Mesendoderm (in vitro differentiated cells): Measurements from ENCODE around the gene ASPA.
"Not testable (repeated sequence)": the region's sequence is repeated elsewhere in the genome, so short reads cannot be mapped to it uniquely, and the experiment has no call there.

Experiments
- DNase-seq: peaks from one replicate; pipeline ENCODE4 v3.0.0; 2013
- H2AK5ac ChIP-seq: 2 replicates; pipeline ENCODE4 v1.6.1; 2013; ENCODE audit warnings: low read length, inconsistent platforms
- H2BK120ac ChIP-seq: 2 replicates; pipeline ENCODE4 v1.6.1; 2013; ENCODE audit warnings: low read depth, mild to moderate bottlenecking, low read length, moderate library complexity, mixed read lengths
- H2BK15ac ChIP-seq: replicated peaks from 2 replicates; pipeline ENCODE4 v1.6.1; 2013; ENCODE audit warnings: low read depth, mild to moderate bottlenecking, moderate library complexity
- H2BK5ac ChIP-seq: 2 replicates; pipeline ENCODE4 v1.6.1; 2013; ENCODE audit warnings: low read length, inconsistent platforms
- H3K18ac ChIP-seq: 2 replicates; pipeline ENCODE4 v1.6.1; 2013; ENCODE audit warnings: mild to moderate bottlenecking, low read length, mixed read lengths
- H3K23ac ChIP-seq: one replicate; pipeline ENCODE4 v1.6.1; 2013; ENCODE audit warnings: low read length
- H3K27ac ChIP-seq: 2 replicates; pipeline ENCODE4 v1.5.1; 2013; ENCODE audit warnings: low read depth, mild to moderate bottlenecking, inconsistent platforms, low read length, moderate library complexity
- H3K27me3 ChIP-seq: 2 replicates; pipeline ENCODE4 v1.6.1; 2013; ENCODE audit warnings: low read length, control low read depth, mild to moderate bottlenecking, inconsistent platforms; ENCODE audit not compliant: insufficient read depth, poor library complexity
- H3K36me3 ChIP-seq: 2 replicates; pipeline ENCODE4 v1.6.1; 2013; ENCODE audit warnings: low read length, inconsistent platforms; ENCODE audit not compliant: control insufficient read depth, insufficient read depth
- H3K4ac ChIP-seq: one replicate; pipeline ENCODE4 v1.6.1; 2013; ENCODE audit warnings: low read depth, mild to moderate bottlenecking, low read length, moderate library complexity
- H3K4me1 ChIP-seq: 2 replicates; pipeline ENCODE4 v1.6.1; 2013; ENCODE audit warnings: low read depth, low read length, inconsistent platforms; ENCODE audit not compliant: control insufficient read depth
- H3K4me2 ChIP-seq: 2 replicates; pipeline ENCODE4 v1.6.1; 2013; ENCODE audit warnings: low read length
- H3K4me3 ChIP-seq: 2 replicates; pipeline ENCODE4 v1.5.1; 2013; ENCODE audit warnings: mild to moderate bottlenecking, low read length
- H3K56ac ChIP-seq: one replicate; pipeline ENCODE4 v1.6.1; 2013; ENCODE audit warnings: low read length
- H3K79me1 ChIP-seq: 2 replicates; pipeline ENCODE4 v1.6.1; 2013; ENCODE audit warnings: low read length, inconsistent platforms
- H3K79me2 ChIP-seq: 2 replicates; pipeline ENCODE4 v1.6.1; 2013; ENCODE audit warnings: mild to moderate bottlenecking, low read length; ENCODE audit not compliant: control insufficient read depth, insufficient read depth
- H3K9ac ChIP-seq: 2 replicates; pipeline ENCODE4 v1.6.1; 2013; ENCODE audit warnings: low read length, inconsistent platforms
- H4K5ac ChIP-seq: one replicate; pipeline ENCODE4 v1.6.1; 2013; ENCODE audit warnings: low read length
- H4K8ac ChIP-seq: one replicate; pipeline ENCODE4 v1.6.1; 2013; ENCODE audit warnings: low read depth, mild to moderate bottlenecking, control low read depth, low read length, moderate library complexity
- WGBS: extraction: QIAGEN DNeasy Blood & Tissue Kit; methylation state at CpG from one replicate; pipeline ENCODE4 v1.1.7; 2013; ENCODE audit warnings: low lambda C conversion rate, missing lambda C conversion rate; ENCODE audit not compliant: insufficient coverage; ENCODE audit errors: extremely low coverage; 5-methylcytosine and 5-hydroxymethylcytosine counted together

ASPA gene

DNA sequence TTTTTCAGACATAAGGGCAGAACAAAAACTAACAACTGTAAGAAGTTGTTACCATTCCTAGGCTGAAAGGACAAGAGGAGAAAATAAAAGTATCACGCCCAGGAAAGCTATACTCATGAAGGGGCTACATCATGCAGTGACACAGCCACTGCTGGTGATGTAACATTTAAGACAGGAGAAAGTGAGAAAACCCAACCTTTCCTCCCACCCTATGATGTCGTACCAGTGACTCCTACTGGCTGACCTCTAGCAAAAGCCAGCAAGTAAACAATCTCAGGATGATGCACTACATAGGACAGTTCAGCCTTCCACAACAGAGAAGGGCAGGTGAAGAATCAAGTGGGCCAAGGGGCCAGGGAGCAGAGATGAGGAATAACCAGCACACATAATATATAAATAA, 28.2 kb upstream of the ASPA start:
- Histone ChIP-seq H3K79me1 (no peaks in the 10 kb centered on the region), H3K56ac (no peak overlapping the region), H2BK15ac (no peak overlapping the region), H3K4me3 (no peak overlapping the region), H3K79me2 (no peaks in the 10 kb centered on the region), H3K9ac (no peak overlapping the region), H2BK5ac (no peak overlapping the region), H3K27ac (no peak overlapping the region), H4K8ac (no peak overlapping the region), H3K4me1 (no peaks in the 10 kb centered on the region), H3K27me3 (no peaks in the 10 kb centered on the region), H3K18ac (no peak overlapping the region), H4K5ac (no peak overlapping the region), H3K23ac (no peak overlapping the region), H2BK120ac (no peak overlapping the region), H3K4me2 (no peak overlapping the region), H2AK5ac (no peak overlapping the region), H3K4ac (no peak overlapping the region), H3K36me3 (no peaks in the 10 kb centered on the region)
- no CpG with 5 or more reads among the region's 2 CpGs for WGBS
- DNase-seq = peak; percentile 85

DNA sequence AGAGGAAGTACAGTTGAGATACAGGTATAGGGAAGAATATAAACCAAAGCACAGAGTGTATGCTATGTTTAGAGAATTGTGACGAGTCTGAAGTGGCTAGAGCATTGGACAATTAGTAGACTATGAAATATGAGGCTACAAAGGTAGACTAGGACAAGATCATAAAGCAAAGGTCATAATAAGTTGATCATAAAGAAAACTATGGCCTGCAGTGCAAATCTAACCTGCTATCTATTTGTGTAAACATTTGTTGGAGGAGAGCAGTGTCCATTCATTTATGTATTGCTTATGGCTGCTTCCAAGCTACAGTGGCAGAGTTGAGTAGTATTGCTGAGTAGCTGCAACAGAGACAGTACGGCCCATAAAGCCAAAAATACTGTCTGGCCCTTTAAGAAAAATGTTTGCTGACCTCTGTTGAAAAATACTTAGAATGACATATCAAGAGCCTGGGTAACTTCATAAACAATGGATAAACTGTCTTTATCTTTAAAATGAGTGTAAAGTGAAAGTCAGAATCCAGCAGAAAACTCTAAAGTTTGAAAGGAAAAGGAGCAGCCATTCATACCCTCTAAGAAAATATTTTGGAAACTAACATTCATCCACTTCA, 27.6 kb upstream of the ASPA start:
- H3K23ac ChIP-seq = no peak overlapping the region
- WGBS = no CpG with 5 or more reads among the region's 2 CpGs
- H3K79me1 ChIP-seq = no peaks in the 10 kb centered on the region
- no peak overlapping the region for H2BK5ac ChIP-seq
- no peak overlapping the region for H3K27ac ChIP-seq
- H2BK120ac ChIP-seq = no peak overlapping the region
- DNase-seq = no peak
- H3K27me3 ChIP-seq = no peaks in the 10 kb centered on the region
- no peak overlapping the region for H3K18ac ChIP-seq
- H3K4me3 ChIP-seq = no peak overlapping the region
- no peak overlapping the region for H2BK15ac ChIP-seq
- no peak overlapping the region for H2AK5ac ChIP-seq
- no peak overlapping the region for H3K4ac ChIP-seq
- no peak overlapping the region for H3K9ac ChIP-seq
- no peaks in the 10 kb centered on the region for H3K79me2 ChIP-seq
- H4K8ac ChIP-seq = no peak overlapping the region
- H4K5ac ChIP-seq = no peak overlapping the region
- H3K36me3 ChIP-seq = no peaks in the 10 kb centered on the region
- H3K4me2 ChIP-seq = no peak overlapping the region
- H3K56ac ChIP-seq = no peak overlapping the region
- H3K4me1 ChIP-seq = no peaks in the 10 kb centered on the region

DNA sequence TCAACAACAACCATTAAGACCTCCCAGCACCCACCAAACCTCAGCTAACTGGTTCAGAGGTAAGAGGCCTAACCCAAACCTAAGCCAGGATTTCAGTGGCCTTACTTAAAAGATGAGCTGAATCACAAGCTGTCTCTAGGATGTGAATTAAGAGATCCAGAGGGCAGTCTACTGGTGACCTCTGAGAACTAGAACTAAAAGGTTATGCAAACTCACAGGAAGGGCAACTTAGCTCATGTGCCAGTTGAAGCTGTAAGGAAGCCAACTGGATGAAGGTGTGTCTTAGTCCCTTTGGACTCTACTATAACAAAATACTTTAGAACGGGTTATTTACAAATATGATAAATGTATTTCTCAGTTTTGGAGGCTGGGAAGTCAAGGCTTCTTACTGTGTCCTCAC, 9.4 kb upstream of the ASPA start:
- H3K9ac ChIP-seq, H4K8ac ChIP-seq, H3K4ac ChIP-seq, H3K4me2 ChIP-seq, H4K5ac ChIP-seq, H3K27me3 ChIP-seq, H3K36me3 ChIP-seq, H3K79me1 ChIP-seq, H2AK5ac ChIP-seq, H3K27ac ChIP-seq, H3K79me2 ChIP-seq, DNase-seq, H3K4me1 ChIP-seq, H3K18ac ChIP-seq, H3K23ac ChIP-seq, H2BK120ac ChIP-seq, H3K4me3 ChIP-seq, H2BK15ac ChIP-seq, H3K56ac ChIP-seq, H2BK5ac ChIP-seq: not testable (repeated sequence)
- WGBS = no CpG with 5 or more reads among the region's 1 CpG

DNA sequence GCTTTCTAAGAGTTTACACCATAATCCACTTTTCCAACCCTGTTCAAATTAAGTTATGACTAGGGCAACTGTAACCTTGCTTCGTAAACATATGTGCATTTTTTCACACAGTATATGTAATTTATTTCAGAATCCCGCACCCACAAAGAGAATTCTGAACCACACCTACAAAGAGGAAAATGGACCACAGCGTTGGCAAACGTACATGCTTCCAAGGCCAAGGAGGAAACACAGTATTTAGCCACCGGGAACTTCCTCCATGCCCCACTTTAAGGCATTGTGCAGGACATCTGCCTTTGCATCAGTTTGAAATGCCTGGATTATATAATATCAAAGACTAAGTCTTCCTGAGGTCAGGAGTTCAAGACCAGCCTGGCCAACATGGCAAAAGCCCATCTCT, 6.3 kb upstream of the ASPA start:
- WGBS = no CpG with 5 or more reads among the region's 5 CpGs
- Histone ChIP-seq H2BK120ac (no peak overlapping the region), H3K4me3 (no peak overlapping the region), H3K27ac (no peak overlapping the region), H4K5ac (no peak overlapping the region), H3K79me2 (no peaks in the 10 kb centered on the region), H3K79me1 (no peaks in the 10 kb centered on the region), H3K27me3 (no peaks in the 10 kb centered on the region), H2AK5ac (no peak overlapping the region), H2BK15ac (no peak overlapping the region), H3K9ac (no peak overlapping the region), H4K8ac (no peak overlapping the region), H3K18ac (no peak overlapping the region), H3K4me1 (no peaks in the 10 kb centered on the region), H3K56ac (no peak overlapping the region), H3K23ac (no peak overlapping the region), H3K36me3 (no peaks in the 10 kb centered on the region), H2BK5ac (no peak overlapping the region), H3K4ac (no peak overlapping the region), H3K4me2 (no peak overlapping the region)
- DNase-seq = no peak

DNA sequence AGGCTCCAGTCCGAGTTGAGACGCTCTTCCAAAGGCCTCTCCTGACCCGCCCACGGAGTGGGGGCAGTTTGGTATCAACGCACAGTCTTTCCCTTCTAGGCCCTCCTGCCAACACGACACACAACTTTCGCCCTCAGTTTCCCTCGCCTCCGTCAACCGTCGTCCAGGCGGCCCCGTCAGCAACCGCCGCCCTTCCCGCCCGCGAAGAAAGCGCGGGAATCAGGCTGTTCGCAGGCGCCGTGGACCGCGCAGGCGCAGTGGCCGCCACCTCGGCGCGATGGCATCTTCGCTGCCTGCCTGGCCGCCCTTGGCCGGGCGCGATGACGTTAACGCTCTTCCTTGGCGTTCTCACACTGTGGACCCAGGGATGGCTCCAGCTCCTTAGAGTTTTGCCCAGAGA, 4.2 kb upstream of the ASPA start, which contains the start of gene SPATA22:
Gene SPATA22 (minus strand): TSS at position 221 of the 400 bp plus-strand sequence. CDS start 2,494 bp downstream, outside the sequence.
- Histone ChIP-seq H3K79me1 (no peaks in the 10 kb centered on the region), H2BK5ac (no peak within 1 kb of the TSS), H3K27me3 (no peaks in the 10 kb centered on the region), H4K8ac (no peak within 1 kb of the TSS), H3K4me2 (no peak within 1 kb of the TSS), H3K4me3 (no peak within 1 kb of the TSS), H2AK5ac (no peak within 1 kb of the TSS), H3K4ac (no peak within 1 kb of the TSS), H3K56ac (no peak within 1 kb of the TSS), H4K5ac (no peak within 1 kb of the TSS), H2BK15ac (no peak within 1 kb of the TSS), H3K4me1 (no peaks in the 10 kb centered on the region), H3K23ac (no peak within 1 kb of the TSS), H3K18ac (no peak within 1 kb of the TSS), H3K27ac (no peak within 1 kb of the TSS), H3K79me2 (no peaks in the 10 kb centered on the region), H3K9ac (no peak within 1 kb of the TSS), H2BK120ac (no peak within 1 kb of the TSS), H3K36me3 (no peaks in the 10 kb centered on the region)
- DNase-seq = no peak
- no CpG with 5 or more reads among the region's 38 CpGs for WGBS

DNA sequence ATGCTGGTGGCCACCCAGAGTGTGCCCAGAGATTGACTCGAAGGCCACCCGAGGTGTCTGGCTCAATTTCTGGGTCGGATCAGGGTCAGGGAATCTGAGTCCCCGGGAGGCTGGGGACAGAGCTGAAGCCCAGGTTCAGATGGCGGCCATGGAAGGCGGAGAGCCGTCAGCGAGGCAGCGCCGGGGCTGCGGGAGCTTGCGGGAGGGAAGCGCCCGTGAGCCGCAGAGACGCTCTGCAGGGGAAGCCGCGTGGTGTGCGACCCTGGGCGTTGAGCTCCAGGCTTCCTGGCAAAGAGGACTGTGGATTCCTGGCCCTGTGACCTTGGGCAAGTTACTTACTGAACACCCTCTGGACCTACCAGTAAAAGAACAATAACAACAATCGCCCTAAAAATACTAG, 3.7 kb upstream of the ASPA start:
- Histone ChIP-seq H3K4me1 (no peaks in the 10 kb centered on the region), H3K56ac (no peak overlapping the region), H3K18ac (no peak overlapping the region), H3K4ac (no peak overlapping the region), H2AK5ac (no peak overlapping the region), H3K4me2 (no peak overlapping the region), H2BK5ac (no peak overlapping the region), H4K8ac (no peak overlapping the region), H3K4me3 (no peak overlapping the region), H4K5ac (no peak overlapping the region), H3K27me3 (no peaks in the 10 kb centered on the region), H3K79me2 (no peaks in the 10 kb centered on the region), H3K23ac (no peak overlapping the region), H3K9ac (no peak overlapping the region), H3K79me1 (no peaks in the 10 kb centered on the region), H3K36me3 (no peaks in the 10 kb centered on the region), H3K27ac (no peak overlapping the region), H2BK120ac (no peak overlapping the region), H2BK15ac (no peak overlapping the region)
- no peak for DNase-seq
- no CpG with 5 or more reads among the region's 21 CpGs for WGBS
